ENCODE results near the gene LNX1. TPM values are rescaled to one million over a fixed set of nuclear protein-coding genes. Genes with fewer than 3 reads are reported as not detected.

The LNX1 gene
- polyA plus RNA-seq, 1 of the 3 experiments (the other 2 are of a cell fraction) = 0.16 TPM

- WGBS (ENCODE audit: low lambda C conversion rate) = 88% methylated on average over 3 of the region's 3 CpGs
- no peak for TF ChIP-seq IRF3 (IDR thresholded peaks at IDR 0.05; ENCODE audit: low read depth, low read length)
- TF ChIP-seq SIN3A (IDR thresholded peaks at IDR 0.05; ENCODE audit: borderline replicate concordance, low read depth, low read length) = no peak
- TF ChIP-seq REST (IDR thresholded peaks at IDR 0.05; ENCODE audit: low read depth, low read length) = no peak
- no peak for TF ChIP-seq TEAD4 (IDR thresholded peaks at IDR 0.05; ENCODE audit: borderline replicate concordance, insufficient read depth)
- TF ChIP-seq SMC3 (IDR thresholded peaks at IDR 0.05; ENCODE audit: low read depth, low read length) = no peak
- TF ChIP-seq FOSL2 (IDR thresholded peaks at IDR 0.05; ENCODE audit: borderline replicate concordance, low read depth) = no peak
- TF ChIP-seq TCF12 (IDR thresholded peaks at IDR 0.05) = no peak
- no peak for TF ChIP-seq JUND (IDR thresholded peaks at IDR 0.05)
- no peak for DNase-seq
Measured at GRCh38 chr4:53596901-53597300, 5.6 kb upstream of the LNX1 start.

GRCh38 chr4:53595834-53596233 is 4.5 kb upstream of the LNX1 start:
- 54% methylated on average over 2 of the region's 2 CpGs for WGBS (ENCODE audit: low lambda C conversion rate)
- CTCF ChIA-PET = interaction anchor here (0.9 kb wide), 1 partner anchor 14 kb away, joined by 3 read pairs; no protein-coding TSS in a partner anchor
- DNase-seq = no peak
- Histone ChIP-seq H3K9ac (no peak overlapping the region), H3K9me2 (no peaks in the 10 kb centered on the region), H3K36me3 (replicated peaks in 1 of 2; ENCODE audit: control insufficient read depth in 1 of 2, insufficient read depth in 2 of 2, low read length in 1 of 2) (no peaks in the 10 kb centered on the region), H3K27ac (ENCODE audit: low read depth in 2 of 2, low read length in 1 of 2) (no peak overlapping the region), H3K9me3 (no peaks in the 10 kb centered on the region), H3K4me3 (ENCODE audit: low read depth in 2 of 2, low read length in 1 of 2) (no peak overlapping the region), H3K4me2 (no peak overlapping the region), H3F3A (replicated peaks; ENCODE audit: insufficient read depth) (peaks cover 4% of the 10 kb centered on the region), H4K20me1 (ENCODE audit: insufficient read depth) (no peaks in the 10 kb centered on the region), H3K27me3 (ENCODE audit: insufficient read depth) (no peaks in the 10 kb centered on the region), H3K79me2 (ENCODE audit: insufficient read depth) (no peaks in the 10 kb centered on the region), H3K4me1 (ENCODE audit: control insufficient read depth in 1 of 2, insufficient read depth in 2 of 2, low read depth in 1 of 2, low read length in 1 of 2) (no peaks in the 10 kb centered on the region), H2AFZ (ENCODE audit: low read depth) (no peak overlapping the region)
- no peak for TF ChIP-seq POLR2AphosphoS5 (IDR thresholded peaks at IDR 0.05; ENCODE audit: low read depth, low read length)
- TF ChIP-seq GATA2 (CRISPR knock-in tag; IDR thresholded peaks at IDR 0.05) = no peak
- no peak for TF ChIP-seq REST (IDR thresholded peaks at IDR 0.05; ENCODE audit: low read depth, low read length)
- no peak for TF ChIP-seq FOSL2 (IDR thresholded peaks at IDR 0.05; ENCODE audit: borderline replicate concordance, low read depth)
- no peak for TF ChIP-seq SIN3A (IDR thresholded peaks at IDR 0.05; ENCODE audit: borderline replicate concordance, low read depth, low read length)
- no peak for TF ChIP-seq IRF3 (IDR thresholded peaks at IDR 0.05; ENCODE audit: low read depth, low read length)
- TF ChIP-seq ELF1 (IDR thresholded peaks at IDR 0.05) = no peak
- TF ChIP-seq TEAD4 (IDR thresholded peaks at IDR 0.05; ENCODE audit: borderline replicate concordance, insufficient read depth) = no peak
- POLR2A ChIA-PET = no interaction called here

More at GRCh38 chr4:53596901-53597300, 5.6 kb upstream of the LNX1 start:
- H3K4me2 ChIP-seq = no peak overlapping the region
- H3K27me3 ChIP-seq (ENCODE audit: insufficient read depth) = no peaks in the 10 kb centered on the region
- no peaks in the 10 kb centered on the region for H3K9me3 ChIP-seq
- ChIA-PET POLR2A (no interaction called here), CTCF (interaction anchor here (0.9 kb wide), 1 partner anchor 15 kb away, joined by 3 read pairs; no protein-coding TSS in a partner anchor)
- H3K79me2 ChIP-seq (ENCODE audit: insufficient read depth) = no peaks in the 10 kb centered on the region
- H3K36me3 ChIP-seq (replicated peaks in 1 of 2; ENCODE audit: control insufficient read depth in 1 of 2, insufficient read depth in 2 of 2, low read length in 1 of 2) = no peaks in the 10 kb centered on the region
- H3K4me3 ChIP-seq (ENCODE audit: low read depth in 2 of 2, low read length in 1 of 2) = no peak overlapping the region
- H3K27ac ChIP-seq (ENCODE audit: low read depth in 2 of 2, low read length in 1 of 2) = no peak overlapping the region
- H2AFZ ChIP-seq (ENCODE audit: low read depth) = no peak overlapping the region
- no peaks in the 10 kb centered on the region for H3K9me2 ChIP-seq
- peaks cover 0 to 8% of the 10 kb centered on the region in 2 experiments; a peak in 1 of 4 replicates for H3K4me1 ChIP-seq (ENCODE audit: control insufficient read depth in 1 of 2, insufficient read depth in 2 of 2, low read depth in 1 of 2, low read length in 1 of 2)
- peaks cover 4% of the 10 kb centered on the region for H3F3A ChIP-seq (replicated peaks; ENCODE audit: insufficient read depth)
- no peaks in the 10 kb centered on the region for H4K20me1 ChIP-seq (ENCODE audit: insufficient read depth)
- H3K9ac ChIP-seq = no peak overlapping the region

Measured in SK-N-SH (cell line).